ENCODE results near the gene INPP5D.

- TF ChIP-seq POLR2A (IDR thresholded peaks at IDR 0.05) = no peak
- TF ChIP-seq CTCF (IDR thresholded peaks at IDR 0.05) = no peak
- TF ChIP-seq EP300 (IDR thresholded peaks at IDR 0.05) = no peak
These were observed 65.4 kb downstream of the INPP5D start for GRCh38 chr2:233125455-233126065.
